Ovary (tissue), 9 donors: ENCODE data around the gene AIFM1. TPM values are rescaled to one million over a fixed set of nuclear protein-coding genes. Genes with fewer than 3 reads are reported as not detected.

ENCODE experiments used
- DNase-seq, 5 donors: peaks; one replicate each; pipeline ENCODE4 v3.0.0-alpha.2; 2019 to 2020
- H3K27ac ChIP-seq, 2 donors: fragments of 200-600 bp; one replicate each; pipeline versions ENCODE4 v1.5.1 to v1.8.0; 2019 to 2022
- H3K27me3 ChIP-seq: fragments of 200-600 bp; one replicate; pipeline ENCODE4 v1.8.0; 2022
- H3K36me3 ChIP-seq: fragments of 200-600 bp; sonication (generic); one replicate; pipeline ENCODE4 v1.5.1; 2019
- H3K4me1 ChIP-seq: one replicate; pipeline ENCODE4 v1.8.1; 2013; ENCODE audit warnings: mild to moderate bottlenecking, moderate library complexity; ENCODE audit not compliant: insufficient read depth
- H3K4me3 ChIP-seq: fragments of 200-600 bp; sonication (generic); one replicate; pipeline ENCODE4 v1.5.1; 2017
- H3K9me3 ChIP-seq, 2 donors: fragments of 200-600 bp in 1 of 2; sonication (generic) in 1 of 2; one replicate each; pipeline versions ENCODE4 v1.5.1 to v1.8.1; 2013 to 2019; ENCODE audit warnings: mild to moderate bottlenecking in 1 of 2, moderate library complexity in 1 of 2
- CTCF ChIP-seq, 3 donors: fragments of 450-650 bp in 2 of 3; fragments of 200-600 bp in 1 of 3; IDR thresholded peaks; one replicate each; pipeline versions ENCODE4 v1.5.1 to v1.8.0; 2016 to 2022; ENCODE audit warnings: antibody characterized with exemption in 3 of 3, mild to moderate bottlenecking in 1 of 3
- EP300 ChIP-seq: sonication (generic); formaldehyde crosslinking; IDR thresholded peaks from one replicate; pipeline ENCODE4 v1.6.1; 2017; ENCODE audit warnings: antibody characterized with exemption
- POLR2A ChIP-seq: fragments of 450-650 bp; IDR thresholded peaks from one replicate; pipeline ENCODE4 v1.6.1; 2017; ENCODE audit warnings: antibody characterized with exemption, mild to moderate bottlenecking, moderate library complexity
- WGBS, 3 donors: extraction: QIAGEN DNeasy Blood & Tissue Kit in 1 of 3; methylation state at CpG; one replicate each; pipeline versions ENCODE4 v1.1.5 to v1.1.7; 2013 to 2017; 5-methylcytosine and 5-hydroxymethylcytosine counted together
- intact Hi-C, 4 donors: fragments of 100-400 bp; cut with DNase I; formaldehyde crosslinking; loops; one replicate each; pipeline versions ENCODE4 v1.11.0 to v1.15.1; 2022 to 2023
- polyA plus RNA-seq, 2 donors: library from polyadenylated mRNA; stranded (reverse); fragments of 200-250 nt in 1 of 2; fragments of 350-450 nt in 1 of 2; fragmentation: Illumina TruSeq in 1 of 2; extraction: RNeasy Lipid Tissue Mini Kit (QIAGEN cat#74804) in 1 of 2; gene quantifications; one replicate each; pipeline ENCODE4 v1.2.3, GENCODE V29; 2013 to 2014
- total RNA-seq, 7 donors: library from RNA; depleted of rRNA in 2 of 7; stranded (reverse); fragments of >200 nt in 2 of 7; fragmentation: NEBNext Ultra II Directional in 3 of 7; extraction: Animal tissue kit (Norgen Biotek cat#: 25700) in 3 of 7; gene quantifications; one replicate each; pipeline versions ENCODE4 v1.1.0 to v1.2.4, GENCODE V29; 2016 to 2023
- donor health status: DM: no; HTN: no; CAD: no; lungs with moderate emphysema.
- donor health status: DM: no; HTN: no; CAD: no.
- donor health status: Bipolar disorder and iron deficiency.
- donor health status: DM: yes; HTN: yes; CAD: no.
- donor health status: DM: no; HTN: no; CAD: no.
- donor health status: DM: yes; HTN: yes; CAD: no.

Gene AIFM1
- total and polyA plus RNA-seq, 9 donors = 5.2 to 51.4 (median 20.5) TPM

DNA sequence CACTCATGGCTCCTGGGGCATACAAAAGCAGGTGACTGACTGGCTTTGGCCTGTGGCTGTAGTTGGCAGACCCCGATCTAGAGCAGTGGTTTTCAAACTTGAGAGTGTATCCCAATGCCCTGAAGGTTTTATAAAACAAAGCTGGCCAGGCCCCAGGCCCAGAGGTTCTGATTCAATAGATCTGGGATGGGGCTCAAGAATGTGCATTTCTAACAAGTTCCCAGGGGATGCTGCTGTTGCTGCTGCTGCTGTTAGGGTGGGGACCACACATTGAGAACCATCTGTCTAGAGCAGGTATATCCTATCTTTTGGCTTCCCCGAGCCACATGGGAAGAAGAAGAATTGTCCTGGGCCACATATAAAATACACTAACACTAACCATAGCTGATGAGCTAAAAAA lies 7.3 kb downstream of the AIFM1 start:
- Histone ChIP-seq H3K27ac (no peak overlapping the region), H3K4me1 (no peaks in the 10 kb centered on the region), H3K4me3 (no peak overlapping the region), H3K36me3 (no peaks in the 10 kb centered on the region), H3K27me3 (no peaks in the 10 kb centered on the region), H3K9me3 (no peaks in the 10 kb centered on the region)
- DNase-seq = no peak
- TF ChIP-seq POLR2A (no peak), CTCF (IDR thresholded peaks at IDR 0.05) (no peak), EP300 (no peak)
- WGBS, 3 donors = 59 to 69% (median 67%) methylated on average over 2 of the region's 2 CpGs
- intact Hi-C loops = no loop called here

DNA sequence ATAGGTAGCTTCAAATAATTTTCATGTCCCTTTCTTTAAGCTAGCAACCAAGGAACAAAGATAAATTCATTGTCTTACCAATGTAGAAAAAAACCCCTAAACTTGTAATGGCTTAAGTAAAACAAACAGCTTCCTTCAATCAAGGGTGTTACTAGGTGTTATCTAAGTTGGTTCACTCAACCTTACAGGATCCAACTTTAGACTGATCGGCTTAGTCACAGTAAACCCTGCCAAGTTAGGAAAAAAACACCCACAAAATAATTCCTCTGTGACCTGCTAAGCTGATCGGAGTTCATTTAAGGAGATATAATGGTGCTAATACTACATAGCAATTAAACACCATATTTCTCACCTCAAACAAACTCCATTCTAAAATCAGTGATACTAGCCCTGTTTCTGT lies 10.1 kb downstream of the AIFM1 start:
- intact Hi-C loops = no loop called here
- Histone ChIP-seq H3K4me1 (no peaks in the 10 kb centered on the region), H3K4me3 (no peak overlapping the region), H3K9me3 (no peaks in the 10 kb centered on the region), H3K27me3 (no peaks in the 10 kb centered on the region), H3K36me3 (no peaks in the 10 kb centered on the region), H3K27ac (no peak overlapping the region)
- DNase-seq = no peak
- 46 to 55% (median 49%) methylated on average over 2 of the region's 2 CpGs for WGBS, 3 donors
- TF ChIP-seq EP300 (no peak), CTCF (IDR thresholded peaks at IDR 0.05) (no peak), POLR2A (no peak)

DNA sequence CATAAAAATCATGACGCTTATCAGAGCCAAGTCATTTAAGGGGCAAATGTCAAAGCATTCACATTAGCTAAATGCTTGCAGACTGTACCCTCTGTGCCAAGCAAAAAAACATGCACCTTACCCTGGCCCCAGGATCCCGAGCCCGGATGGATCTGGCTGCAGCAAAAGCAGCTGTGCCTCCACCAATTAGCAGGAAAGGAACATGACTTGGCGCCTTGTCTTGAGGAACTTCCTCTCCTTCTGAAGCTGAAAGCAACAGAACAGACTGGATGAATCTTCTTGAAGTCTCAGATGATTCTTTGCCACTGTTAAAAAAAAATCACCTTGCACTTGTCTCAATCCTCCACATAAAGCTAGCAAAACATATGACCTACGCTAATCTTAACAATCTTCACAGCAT lies 18.0 kb downstream of the AIFM1 start:
- Histone ChIP-seq H3K27ac (no peak overlapping the region), H3K4me1 (no peaks in the 10 kb centered on the region), H3K9me3 (no peaks in the 10 kb centered on the region), H3K36me3 (no peaks in the 10 kb centered on the region), H3K4me3 (no peak overlapping the region), H3K27me3 (no peaks in the 10 kb centered on the region)
- TF ChIP-seq POLR2A (no peak), CTCF (IDR thresholded peaks at IDR 0.05) (no peak), EP300 (no peak)
- 74 to 89% (median 76%) methylated on average over 5 of the region's 5 CpGs for WGBS, 3 donors
- no peak for DNase-seq
- intact Hi-C loops = no loop called here

GRCh38 chrX:130145123-130145522 lies 20.5 kb downstream of the AIFM1 start:
- Histone ChIP-seq H3K4me1 (no peaks in the 10 kb centered on the region), H3K27me3 (no peaks in the 10 kb centered on the region), H3K4me3 (no peak overlapping the region), H3K27ac (no peak overlapping the region), H3K9me3 (no peaks in the 10 kb centered on the region), H3K36me3 (no peaks in the 10 kb centered on the region)
- WGBS, 3 donors = 84 to 86% (median 86%) methylated on average over 4 of the region's 4 CpGs
- no peak for TF ChIP-seq EP300
- no peak for TF ChIP-seq POLR2A
- TF ChIP-seq CTCF (IDR thresholded peaks at IDR 0.05) = no peak
- no peak for DNase-seq
- intact Hi-C loops = no loop called here
